Osteocyte (in vitro differentiated cells): ENCODE measurements around the gene RNASEH2A. TPM values are rescaled to one million over a fixed set of nuclear protein-coding genes. Genes with fewer than 3 reads are reported as not detected.
A peak's percentile ranks its signal among the peaks of the same experiment; 100 is the strongest.

Source experiments
- DNase-seq: peaks from one replicate; pipeline ENCODE4 v3.0.0; 2021; ENCODE audit warnings: mixed read lengths; ENCODE audit not compliant: unreplicated experiment; ENCODE audit errors: extremely low spot score
- H3K27ac Mint-ChIP-seq: one replicate; pipeline ENCODE4 v1.8.0; 2021; ENCODE audit warnings: mild to moderate bottlenecking, mixed read lengths; ENCODE audit not compliant: unreplicated experiment
- H3K27me3 Mint-ChIP-seq: one replicate; pipeline ENCODE4 v1.8.0; 2021; ENCODE audit warnings: mixed read lengths; ENCODE audit not compliant: unreplicated experiment
- H3K36me3 Mint-ChIP-seq: one replicate; pipeline ENCODE4 v1.8.0; 2021; ENCODE audit warnings: mixed read lengths; ENCODE audit not compliant: unreplicated experiment
- H3K4me1 Mint-ChIP-seq: one replicate; pipeline ENCODE4 v1.8.0; 2021; ENCODE audit warnings: mixed read lengths; ENCODE audit not compliant: unreplicated experiment
- H3K4me3 Mint-ChIP-seq: one replicate; pipeline ENCODE4 v1.8.0; 2021; ENCODE audit warnings: mild to moderate bottlenecking, moderate library complexity, mixed read lengths; ENCODE audit not compliant: unreplicated experiment
- H3K9me3 Mint-ChIP-seq: one replicate; pipeline ENCODE4 v1.8.0; 2021; ENCODE audit warnings: mixed read lengths; ENCODE audit not compliant: unreplicated experiment
- total RNA-seq: library from RNA; stranded (reverse); gene quantifications from 2 replicates; pipeline ENCODE4 v1.2.1, GENCODE V29; 2021
- TF ChIP-seq, protein P1 (sequence below): fragments of 200-600 bp; sonication (generic); IDR thresholded peaks from 2 replicates; pipeline ENCODE4 v1.5.0; 2021; ENCODE audit warnings: antibody characterized with exemption, mild to moderate bottlenecking, moderate library complexity

The RNASEH2A gene
- total RNA-seq, 1 donor from 2014 or later, result 7.6 TPM

DNA sequence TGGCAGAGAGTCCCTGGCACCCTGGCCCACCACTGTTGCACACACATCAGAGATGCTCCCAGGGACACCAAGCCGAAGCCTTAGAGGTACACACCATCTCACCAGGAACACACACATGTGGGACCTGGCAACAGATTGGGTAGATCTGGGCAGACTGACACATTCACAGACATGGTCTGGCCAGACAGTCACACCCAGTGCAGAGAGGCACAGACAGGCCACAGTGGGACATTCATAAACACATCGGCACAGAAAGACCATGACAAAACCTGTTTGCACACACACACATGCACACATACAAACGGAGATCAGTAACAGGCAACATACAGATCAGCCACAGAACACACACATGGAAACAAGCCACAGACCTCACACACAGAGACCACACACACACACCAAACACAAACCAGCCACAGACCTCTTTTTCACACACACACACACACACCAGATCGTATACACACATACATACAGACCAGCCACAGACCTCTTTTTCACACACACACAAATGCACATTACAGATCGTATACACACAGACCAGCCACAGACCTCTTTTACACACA lies 21.4 kb upstream of the RNASEH2A start:
- no peak for DNase-seq
- H3K36me3 Mint-ChIP-seq, result no peaks in the 10 kb centered on the region
- H3K4me3 Mint-ChIP-seq, result no peak overlapping the region
- H3K9me3 Mint-ChIP-seq, result no peaks in the 10 kb centered on the region
- TF ChIP-seq, protein P1, sequence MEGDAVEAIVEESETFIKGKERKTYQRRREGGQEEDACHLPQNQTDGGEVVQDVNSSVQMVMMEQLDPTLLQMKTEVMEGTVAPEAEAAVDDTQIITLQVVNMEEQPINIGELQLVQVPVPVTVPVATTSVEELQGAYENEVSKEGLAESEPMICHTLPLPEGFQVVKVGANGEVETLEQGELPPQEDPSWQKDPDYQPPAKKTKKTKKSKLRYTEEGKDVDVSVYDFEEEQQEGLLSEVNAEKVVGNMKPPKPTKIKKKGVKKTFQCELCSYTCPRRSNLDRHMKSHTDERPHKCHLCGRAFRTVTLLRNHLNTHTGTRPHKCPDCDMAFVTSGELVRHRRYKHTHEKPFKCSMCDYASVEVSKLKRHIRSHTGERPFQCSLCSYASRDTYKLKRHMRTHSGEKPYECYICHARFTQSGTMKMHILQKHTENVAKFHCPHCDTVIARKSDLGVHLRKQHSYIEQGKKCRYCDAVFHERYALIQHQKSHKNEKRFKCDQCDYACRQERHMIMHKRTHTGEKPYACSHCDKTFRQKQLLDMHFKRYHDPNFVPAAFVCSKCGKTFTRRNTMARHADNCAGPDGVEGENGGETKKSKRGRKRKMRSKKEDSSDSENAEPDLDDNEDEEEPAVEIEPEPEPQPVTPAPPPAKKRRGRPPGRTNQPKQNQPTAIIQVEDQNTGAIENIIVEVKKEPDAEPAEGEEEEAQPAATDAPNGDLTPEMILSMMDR, result no peak
- peaks cover 36% of the 10 kb centered on the region for H3K4me1 Mint-ChIP-seq
- H3K27ac Mint-ChIP-seq, result no peak overlapping the region
- H3K27me3 Mint-ChIP-seq, result no peaks in the 10 kb centered on the region

GRCh38 chr19:12785431-12786031 lies 20.9 kb upstream of the RNASEH2A start:
- Mint-ChIP-seq H3K27ac (no peak overlapping the region), H3K9me3 (no peaks in the 10 kb centered on the region), H3K4me1 (peaks cover 38% of the 10 kb centered on the region), H3K36me3 (no peaks in the 10 kb centered on the region), H3K27me3 (no peaks in the 10 kb centered on the region), H3K4me3 (no peak overlapping the region)
- TF ChIP-seq, protein P1, result no peak
- no peak for DNase-seq

DNA sequence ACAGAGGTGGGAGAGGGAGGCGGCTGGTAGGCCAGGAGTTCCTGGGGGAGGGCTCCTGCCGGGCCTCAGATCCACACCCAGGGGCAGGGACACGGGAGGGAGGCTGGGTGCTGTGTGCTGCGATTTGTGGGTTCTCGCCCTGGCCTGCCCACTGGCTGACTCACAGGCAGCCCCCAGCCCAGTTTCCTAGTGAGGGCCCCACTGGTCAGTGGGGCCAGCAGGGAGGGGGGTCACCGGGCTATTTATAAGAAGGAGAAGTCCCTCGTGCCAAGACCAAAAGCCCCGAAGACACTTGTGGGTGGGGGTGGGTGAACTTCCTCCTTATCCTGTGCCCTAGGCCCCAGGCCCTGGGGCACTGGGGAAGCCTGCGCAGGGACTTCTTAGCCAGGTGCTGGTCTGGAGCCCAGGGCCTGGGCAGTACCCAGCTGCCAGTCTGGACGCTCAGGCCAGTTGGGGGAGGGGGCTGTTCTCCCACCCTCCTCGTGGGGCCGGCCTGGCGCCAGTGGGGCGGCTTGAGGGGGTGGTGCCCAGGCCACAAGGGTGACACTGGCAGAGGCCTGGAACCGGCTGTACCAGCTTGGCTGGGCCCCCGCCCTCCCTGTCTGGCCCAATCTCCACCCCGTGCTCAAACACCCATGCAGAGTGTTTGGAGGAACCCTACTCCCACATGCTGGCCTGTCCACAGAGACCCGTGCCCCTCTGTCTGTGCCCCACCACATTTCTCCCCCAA lies 20.1 kb upstream of the RNASEH2A start:
- no peak for DNase-seq
- Mint-ChIP-seq H3K4me1 (peaks cover 44% of the 10 kb centered on the region), H3K4me3 (no peak overlapping the region)

DNA sequence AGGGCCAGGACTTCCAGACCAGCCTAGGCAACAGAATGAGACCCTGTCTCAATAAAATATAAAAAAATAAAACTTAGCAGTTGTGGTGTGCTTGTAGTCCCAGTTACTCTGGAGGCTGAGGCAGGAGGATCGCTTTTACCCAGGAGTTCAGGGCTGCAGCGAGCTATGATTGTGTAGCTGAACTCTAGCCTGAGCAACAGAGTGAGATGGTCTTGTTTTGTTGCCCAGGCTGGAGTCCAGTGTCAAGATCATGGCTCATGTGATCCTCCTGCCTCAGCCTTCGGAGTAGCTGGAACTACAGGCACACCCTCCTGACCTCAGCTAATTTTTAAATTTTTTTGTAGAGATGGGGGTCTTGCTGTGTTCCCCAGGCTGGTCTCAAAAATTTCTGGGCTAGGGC lies 19.4 kb upstream of the RNASEH2A start:
- H3K27me3 Mint-ChIP-seq, result no peaks in the 10 kb centered on the region
- peaks cover 38% of the 10 kb centered on the region for H3K4me1 Mint-ChIP-seq
- H3K4me3 Mint-ChIP-seq, result no peak overlapping the region
- no peak for DNase-seq
- peak overlapping the region; percentile 85 for H3K27ac Mint-ChIP-seq
- H3K9me3 Mint-ChIP-seq, result no peaks in the 10 kb centered on the region
- TF ChIP-seq, protein P1, result no peak
- no peaks in the 10 kb centered on the region for H3K36me3 Mint-ChIP-seq

More for the DNA sequence above, 20.1 kb upstream of the RNASEH2A start:
- peak overlapping the region; percentile 85 for H3K27ac Mint-ChIP-seq
- TF ChIP-seq, protein P1, result no peak
- H3K9me3 Mint-ChIP-seq, result no peaks in the 10 kb centered on the region
- no peaks in the 10 kb centered on the region for H3K36me3 Mint-ChIP-seq
- no peaks in the 10 kb centered on the region for H3K27me3 Mint-ChIP-seq

GRCh38 chr19:12787458-12787857 lies 18.9 kb upstream of the RNASEH2A start:
- peak overlapping the region; percentile 98 for H3K27ac Mint-ChIP-seq

More at GRCh38 chr19:12787458-12787857, 18.9 kb upstream of the RNASEH2A start:
- Mint-ChIP-seq H3K27me3 (no peaks in the 10 kb centered on the region), H3K9me3 (no peaks in the 10 kb centered on the region), H3K4me3 (no peak overlapping the region), H3K36me3 (no peaks in the 10 kb centered on the region), H3K4me1 (peaks cover 34% of the 10 kb centered on the region)
- TF ChIP-seq, protein P1, result no peak
- DNase-seq, result no peak
